ENCODE measurements around the gene ZMYND8. TPM values are rescaled to one million over a fixed set of nuclear protein-coding genes. Genes with fewer than 3 reads are reported as not detected.

The ZMYND8 gene
- total and polyA plus RNA-seq, 7 donors, result 7.8 to 46.0 (median 24.8) TPM

DNA sequence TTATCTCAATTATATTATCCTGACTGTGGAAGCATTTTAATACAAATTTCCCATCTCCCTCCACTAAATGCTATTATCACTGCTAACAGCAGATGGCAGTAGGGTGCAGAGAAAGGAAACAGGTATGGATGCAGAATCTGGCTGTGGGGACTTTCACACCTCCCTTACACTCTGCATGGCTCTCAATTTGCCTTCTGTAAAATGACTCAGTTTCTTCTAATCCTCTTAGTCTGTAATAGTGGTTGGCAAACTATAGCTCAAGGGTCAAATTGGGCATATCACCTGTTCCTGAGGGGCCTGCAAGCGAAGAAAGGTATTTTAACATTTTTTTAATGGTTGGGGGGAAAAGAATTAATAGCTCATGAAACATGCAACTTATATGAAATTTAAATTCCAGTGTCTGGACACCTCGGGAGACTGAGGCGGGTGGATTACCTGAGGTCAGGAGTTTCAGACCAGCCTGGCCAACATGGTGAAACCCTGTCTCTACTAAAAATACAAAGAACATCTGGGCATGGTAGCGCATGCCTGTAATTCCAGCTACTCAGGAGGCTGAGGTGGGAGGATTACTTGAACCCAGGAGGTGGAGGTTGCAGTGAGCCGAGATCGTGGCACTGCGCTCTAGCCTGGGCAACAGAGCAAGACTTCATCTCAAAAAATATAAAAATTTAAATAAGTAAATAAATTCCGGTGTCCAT lies 83.5 kb downstream of the ZMYND8 start:
- Histone ChIP-seq H3K36me3 (peaks cover 0 to 34% (median 13%) of the 10 kb centered on the region in 4 donors), H3K27ac (peak overlapping the region; percentile 75 to 84 (median 80)), H3K9me3 (no peaks in the 10 kb centered on the region), H3K4me1 (peaks cover 0 to 54% (median 38%) of the 10 kb centered on the region in 4 donors), H3K4me3 (no peak overlapping the region), H3K27me3 (no peaks in the 10 kb centered on the region)
- WGBS, 2 donors, result 90 to 91% methylated on average over 8 of the region's 8 CpGs
- TF ChIP-seq, protein P1, sequence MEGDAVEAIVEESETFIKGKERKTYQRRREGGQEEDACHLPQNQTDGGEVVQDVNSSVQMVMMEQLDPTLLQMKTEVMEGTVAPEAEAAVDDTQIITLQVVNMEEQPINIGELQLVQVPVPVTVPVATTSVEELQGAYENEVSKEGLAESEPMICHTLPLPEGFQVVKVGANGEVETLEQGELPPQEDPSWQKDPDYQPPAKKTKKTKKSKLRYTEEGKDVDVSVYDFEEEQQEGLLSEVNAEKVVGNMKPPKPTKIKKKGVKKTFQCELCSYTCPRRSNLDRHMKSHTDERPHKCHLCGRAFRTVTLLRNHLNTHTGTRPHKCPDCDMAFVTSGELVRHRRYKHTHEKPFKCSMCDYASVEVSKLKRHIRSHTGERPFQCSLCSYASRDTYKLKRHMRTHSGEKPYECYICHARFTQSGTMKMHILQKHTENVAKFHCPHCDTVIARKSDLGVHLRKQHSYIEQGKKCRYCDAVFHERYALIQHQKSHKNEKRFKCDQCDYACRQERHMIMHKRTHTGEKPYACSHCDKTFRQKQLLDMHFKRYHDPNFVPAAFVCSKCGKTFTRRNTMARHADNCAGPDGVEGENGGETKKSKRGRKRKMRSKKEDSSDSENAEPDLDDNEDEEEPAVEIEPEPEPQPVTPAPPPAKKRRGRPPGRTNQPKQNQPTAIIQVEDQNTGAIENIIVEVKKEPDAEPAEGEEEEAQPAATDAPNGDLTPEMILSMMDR (IDR thresholded peaks at IDR 0.05), result peak; percentile 83 to 97 (median 96)
- TF ChIP-seq POLR2AphosphoS5 (IDR thresholded peaks at IDR 0.05) (peak in 2 of 4 donors; percentile 24 to 28), EP300 (IDR thresholded peaks at IDR 0.05) (no peak), POLR2A (IDR thresholded peaks at IDR 0.05) (peak in 1 of 2 donors; percentile 11)
- intact Hi-C loops (cut with DNase I), result loop anchor here (1.0 to 10.0 kb wide), 6 partner anchors 44 to 518 kb away; partner anchors contain the start of gene NCOA3
- peak; percentile 71 for DNase-seq

DNA sequence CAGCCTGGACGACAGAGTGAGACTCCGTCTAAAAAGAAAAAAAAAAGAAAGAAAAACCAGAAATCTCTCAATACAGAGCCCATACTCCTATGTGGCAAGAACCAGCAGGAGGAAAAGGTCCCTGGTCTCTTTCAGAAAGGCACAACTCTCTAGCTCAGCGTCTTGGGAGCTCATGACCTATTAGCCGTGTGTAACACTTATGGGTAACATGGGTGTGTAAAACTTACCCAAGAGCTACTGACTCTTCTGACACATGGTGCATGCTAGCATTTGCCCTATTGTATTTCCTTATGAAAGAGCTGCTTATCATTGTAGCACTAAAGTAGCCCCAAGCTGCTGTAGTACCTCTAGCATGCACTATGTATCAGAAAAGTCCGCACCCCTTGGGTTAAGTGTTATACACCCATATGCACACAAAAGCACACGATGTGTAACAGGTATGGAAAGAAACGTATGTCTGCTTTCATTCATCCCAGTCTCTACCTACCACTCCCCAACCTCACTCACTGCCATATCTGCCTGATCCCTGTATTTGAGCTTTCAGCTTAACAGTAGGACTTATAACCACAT lies 85.4 kb downstream of the ZMYND8 start:
- Histone ChIP-seq H3K27me3 (no peaks in the 10 kb centered on the region), H3K27ac (peak overlapping the region in 1 of 4 donors; percentile 82), H3K9me3 (no peaks in the 10 kb centered on the region), H3K36me3 (peaks cover 0 to 46% (median 12%) of the 10 kb centered on the region in 4 donors), H3K4me3 (no peak overlapping the region), H3K4me1 (peaks cover 0 to 43% (median 28%) of the 10 kb centered on the region in 4 donors)
- intact Hi-C loops (cut with DNase I), result loop anchor here (5.0 to 10.0 kb wide), 4 partner anchors 46 to 516 kb away; partner anchors contain the start of gene NCOA3
- 87 to 93% methylated on average over 7 of the region's 7 CpGs for WGBS, 2 donors
- TF ChIP-seq POLR2A (IDR thresholded peaks at IDR 0.05) (no peak), POLR2AphosphoS5 (IDR thresholded peaks at IDR 0.05) (no peak), EP300 (IDR thresholded peaks at IDR 0.05) (no peak)
- TF ChIP-seq, protein P1 (IDR thresholded peaks at IDR 0.05), result no peak
- peak; percentile 18 for DNase-seq

DNA sequence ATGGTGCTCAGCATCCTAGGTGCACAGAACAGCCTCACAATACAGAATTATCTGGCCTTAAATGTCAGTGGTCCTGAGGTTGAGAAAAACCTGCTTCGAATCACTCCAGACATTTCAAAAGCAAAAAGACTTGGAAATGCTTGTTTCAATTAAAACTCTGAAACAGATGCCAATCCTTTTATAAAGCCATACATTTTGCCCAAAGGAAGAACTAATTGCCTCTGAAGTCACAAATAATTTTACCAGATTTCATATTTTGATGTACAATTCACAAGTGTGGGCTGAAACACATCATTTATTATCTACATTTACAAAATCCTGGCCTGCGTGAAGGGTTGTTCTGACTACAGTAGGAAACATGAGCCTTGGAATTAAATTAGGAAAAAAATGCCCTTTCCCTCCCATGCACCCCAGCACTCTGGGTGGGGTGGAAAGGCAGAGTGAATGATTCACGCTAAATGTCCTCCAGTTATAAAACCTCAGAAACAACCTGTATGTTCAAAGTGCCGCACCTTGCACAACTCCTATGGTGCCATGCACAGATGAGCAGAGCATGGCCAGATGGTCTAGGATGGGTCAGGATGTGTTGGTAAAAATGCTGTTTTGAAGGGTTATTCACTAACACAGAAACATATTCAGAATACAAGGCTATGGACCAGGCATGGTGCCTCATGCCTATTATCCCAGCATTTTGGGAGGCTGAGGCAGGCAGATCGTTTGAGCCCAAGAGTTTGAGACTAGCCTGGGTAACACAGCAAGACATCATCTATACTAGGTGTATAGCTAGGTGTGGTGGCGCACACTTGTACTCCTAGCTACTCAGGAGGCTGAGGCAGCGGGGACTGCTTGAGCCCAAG lies 87.0 kb downstream of the ZMYND8 start:
- TF ChIP-seq, protein P1 (IDR thresholded peaks at IDR 0.05), result no peak
- TF ChIP-seq EP300 (IDR thresholded peaks at IDR 0.05), result no peak
- no peak for TF ChIP-seq POLR2AphosphoS5 (IDR thresholded peaks at IDR 0.05)
- TF ChIP-seq POLR2A (IDR thresholded peaks at IDR 0.05), result no peak
- peaks cover 0 to 38% (median 5%) of the 10 kb centered on the region in 4 donors for H3K36me3 ChIP-seq
- H3K4me1 ChIP-seq, result peaks cover 0 to 27% (median 16%) of the 10 kb centered on the region in 4 donors
- no peak for DNase-seq
- no peaks in the 10 kb centered on the region for H3K27me3 ChIP-seq
- WGBS, 2 donors, result 92 to 96% methylated on average over 7 of the region's 7 CpGs
- H3K27ac ChIP-seq, result no peak overlapping the region
- H3K4me3 ChIP-seq, result no peak overlapping the region
- intact Hi-C loops (cut with DNase I), result loop anchor here (5.0 to 10.0 kb wide), 4 partner anchors 48 to 515 kb away; partner anchors contain the start of gene NCOA3
- no peaks in the 10 kb centered on the region for H3K9me3 ChIP-seq

DNA sequence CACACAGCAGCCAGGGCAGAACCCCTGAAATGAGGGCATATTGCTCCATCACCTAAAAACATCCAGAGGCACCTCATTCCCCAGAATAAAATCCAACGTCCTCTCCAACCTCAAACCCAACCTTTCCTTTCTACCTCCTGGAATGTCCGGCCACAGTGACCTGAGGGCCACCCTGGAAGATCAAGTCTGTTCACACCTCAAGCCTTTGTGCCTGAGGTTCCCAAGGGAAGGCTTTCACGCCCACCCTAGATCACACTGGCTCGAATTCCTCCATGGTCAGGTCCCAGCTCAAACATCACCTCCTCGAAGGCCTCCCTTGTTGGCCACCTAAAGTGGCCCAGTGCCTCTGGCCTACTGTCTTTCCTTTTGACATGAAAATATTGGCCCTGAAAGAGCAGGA lies 88.9 kb downstream of the ZMYND8 start:
- H3K4me1 ChIP-seq, result peaks cover 0 to 24% (median 8%) of the 10 kb centered on the region in 4 donors
- WGBS, 2 donors, result 91 to 95% methylated on average over 5 of the region's 5 CpGs
- no peaks in the 10 kb centered on the region for H3K9me3 ChIP-seq
- DNase-seq, result no peak
- H3K36me3 ChIP-seq, result peaks cover 0 to 38% (median 5%) of the 10 kb centered on the region in 4 donors
- no peaks in the 10 kb centered on the region for H3K27me3 ChIP-seq
- intact Hi-C loops (cut with DNase I), result no loop called here
- no peak overlapping the region for H3K27ac ChIP-seq
- H3K4me3 ChIP-seq, result no peak overlapping the region
- TF ChIP-seq EP300 (IDR thresholded peaks at IDR 0.05) (no peak), POLR2A (IDR thresholded peaks at IDR 0.05) (no peak), POLR2AphosphoS5 (IDR thresholded peaks at IDR 0.05) (no peak)
- TF ChIP-seq, protein P1 (IDR thresholded peaks at IDR 0.05), result no peak
